ENCODE data around the gene GPC6.

The GPC6 gene

DNA sequence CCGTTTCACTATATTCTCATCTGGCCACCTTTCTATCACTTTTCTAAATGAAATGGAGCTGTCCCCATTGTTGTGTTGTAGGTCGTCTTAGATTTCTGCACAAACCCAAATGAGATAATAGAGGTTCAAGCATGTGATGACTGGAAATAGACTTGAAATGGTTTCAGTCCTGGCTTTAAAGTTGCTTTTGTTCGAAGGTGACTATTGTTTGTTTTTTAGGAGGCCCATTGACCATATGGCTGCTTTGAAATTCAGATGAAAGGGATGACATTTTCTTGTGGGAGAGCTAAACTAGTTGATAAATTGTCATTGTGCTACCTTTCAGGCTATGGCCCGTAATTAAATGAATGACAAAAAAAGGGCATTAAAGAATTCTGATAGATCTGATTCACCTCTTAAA is 583.7 kb downstream of the GPC6 start:
- Histone ChIP-seq H3K27ac (ENCODE audit: insufficient read depth in 1 of 2, low read depth in 1 of 2, low read length in 2 of 2, poor library complexity in 1 of 2, severe bottlenecking in 2 of 2) (no peak overlapping the region), H3K4me1 (ENCODE audit: control extremely low read depth in 1 of 4, control insufficient read depth in 4 of 4, insufficient read depth in 4 of 4, low read length in 3 of 4) (no peaks in the 10 kb centered on the region), H3K9me3 (ENCODE audit: control extremely low read depth in 1 of 5, control insufficient read depth in 4 of 5, insufficient read depth in 2 of 5, low read depth in 1 of 5, low read length in 4 of 5) (no peaks in the 10 kb centered on the region), H3K27me3 (replicated peaks in 2 of 5; ENCODE audit: control insufficient read depth in 4 of 5, insufficient read depth in 5 of 5, low read length in 4 of 5) (no peaks in the 10 kb centered on the region), H3K36me3 (ENCODE audit: control insufficient read depth in 4 of 4, insufficient read depth in 4 of 4, low read length in 3 of 4) (no peaks in the 10 kb centered on the region), H3K4me3 (ENCODE audit: control insufficient read depth in 1 of 7, extremely low read depth in 1 of 7, insufficient read depth in 4 of 7, low read depth in 2 of 7, low read length in 6 of 7) (no peak overlapping the region)
- no peak for DNase-seq
- CTCF ChIA-PET = no interaction called here
- WGBS (ENCODE audit: insufficient coverage) = 79% methylated on average over 2 of the region's 4 CpGs
- POLR2A ChIA-PET = no interaction called here

DNA sequence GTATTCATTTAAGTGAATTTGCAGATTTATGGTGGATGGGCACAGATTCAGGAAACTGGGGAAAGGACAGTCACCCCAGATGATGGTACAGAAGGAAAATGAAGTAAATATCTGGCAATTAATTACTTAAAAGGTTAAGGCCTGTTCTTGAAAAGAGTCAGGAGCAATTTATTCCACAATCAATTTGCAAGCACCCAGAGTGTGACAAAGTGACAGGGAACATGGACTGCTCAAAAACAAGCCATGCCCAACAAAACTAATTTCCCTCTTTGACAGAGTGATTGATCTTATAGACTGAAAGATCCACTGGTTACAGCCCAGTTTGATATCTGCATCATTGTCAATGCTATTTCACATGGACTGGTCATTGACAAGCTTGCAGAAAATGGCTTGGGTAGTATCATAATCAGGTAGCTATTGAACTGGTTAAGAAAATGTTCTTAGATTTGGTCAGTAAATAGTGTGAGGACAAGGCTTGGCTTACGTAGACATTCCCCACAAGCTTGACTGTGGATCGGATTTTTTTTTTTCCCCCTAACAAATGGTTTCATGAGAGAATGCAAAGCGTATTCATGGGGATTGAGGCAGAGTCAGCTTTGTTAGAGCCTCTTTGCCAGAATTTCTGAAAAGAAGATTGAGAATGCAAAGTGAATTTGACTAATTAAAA is 584.6 kb downstream of the GPC6 start:
- no peak overlapping the region for H3K4me3 ChIP-seq (ENCODE audit: control insufficient read depth in 1 of 7, extremely low read depth in 1 of 7, insufficient read depth in 4 of 7, low read depth in 2 of 7, low read length in 6 of 7)
- H3K9me3 ChIP-seq (ENCODE audit: control extremely low read depth in 1 of 5, control insufficient read depth in 4 of 5, insufficient read depth in 2 of 5, low read depth in 1 of 5, low read length in 4 of 5) = no peaks in the 10 kb centered on the region
- no peak for DNase-seq
- ChIA-PET POLR2A (no interaction called here), CTCF (no interaction called here)
- no peaks in the 10 kb centered on the region for H3K36me3 ChIP-seq (ENCODE audit: control insufficient read depth in 4 of 4, insufficient read depth in 4 of 4, low read length in 3 of 4)
- WGBS (ENCODE audit: insufficient coverage) = 95% methylated on average over 3 of the region's 3 CpGs
- no peaks in the 10 kb centered on the region for H3K4me1 ChIP-seq (ENCODE audit: control extremely low read depth in 1 of 4, control insufficient read depth in 4 of 4, insufficient read depth in 4 of 4, low read length in 3 of 4)
- H3K27me3 ChIP-seq (replicated peaks in 2 of 5; ENCODE audit: control insufficient read depth in 4 of 5, insufficient read depth in 5 of 5, low read length in 4 of 5) = no peaks in the 10 kb centered on the region
- no peak overlapping the region for H3K27ac ChIP-seq (ENCODE audit: insufficient read depth in 1 of 2, low read depth in 1 of 2, low read length in 2 of 2, poor library complexity in 1 of 2, severe bottlenecking in 2 of 2)

DNA sequence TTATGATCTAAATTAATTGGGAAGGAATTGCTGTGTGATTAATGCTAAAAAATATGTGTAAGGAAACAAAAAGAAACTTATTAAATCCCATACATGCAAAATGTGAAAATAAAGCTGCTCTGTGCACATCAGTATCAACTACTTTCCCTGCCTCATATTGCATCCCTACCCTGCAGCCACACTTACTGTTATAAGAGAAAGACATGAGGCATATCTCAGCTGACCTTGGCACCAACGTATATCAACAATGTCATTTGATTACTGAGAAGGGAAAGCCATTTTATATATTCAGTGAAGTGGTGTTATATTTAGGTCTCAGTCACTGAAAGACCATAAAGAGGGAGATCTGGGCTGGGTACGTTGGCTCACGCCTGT is 585.1 kb downstream of the GPC6 start:
- no peak overlapping the region for H3K4me3 ChIP-seq (ENCODE audit: control insufficient read depth in 1 of 7, extremely low read depth in 1 of 7, insufficient read depth in 4 of 7, low read depth in 2 of 7, low read length in 6 of 7)
- no peak for DNase-seq
- ChIA-PET POLR2A (no interaction called here), CTCF (no interaction called here)
- no CpG with 5 or more reads among the region's 3 CpGs for WGBS (ENCODE audit: insufficient coverage)
- no peaks in the 10 kb centered on the region for H3K36me3 ChIP-seq (ENCODE audit: control insufficient read depth in 4 of 4, insufficient read depth in 4 of 4, low read length in 3 of 4)
- no peaks in the 10 kb centered on the region for H3K9me3 ChIP-seq (ENCODE audit: control extremely low read depth in 1 of 5, control insufficient read depth in 4 of 5, insufficient read depth in 2 of 5, low read depth in 1 of 5, low read length in 4 of 5)
- no peaks in the 10 kb centered on the region for H3K27me3 ChIP-seq (replicated peaks in 2 of 5; ENCODE audit: control insufficient read depth in 4 of 5, insufficient read depth in 5 of 5, low read length in 4 of 5)
- no peaks in the 10 kb centered on the region for H3K4me1 ChIP-seq (ENCODE audit: control extremely low read depth in 1 of 4, control insufficient read depth in 4 of 4, insufficient read depth in 4 of 4, low read length in 3 of 4)
- H3K27ac ChIP-seq (ENCODE audit: insufficient read depth in 1 of 2, low read depth in 1 of 2, low read length in 2 of 2, poor library complexity in 1 of 2, severe bottlenecking in 2 of 2) = no peak overlapping the region

DNA sequence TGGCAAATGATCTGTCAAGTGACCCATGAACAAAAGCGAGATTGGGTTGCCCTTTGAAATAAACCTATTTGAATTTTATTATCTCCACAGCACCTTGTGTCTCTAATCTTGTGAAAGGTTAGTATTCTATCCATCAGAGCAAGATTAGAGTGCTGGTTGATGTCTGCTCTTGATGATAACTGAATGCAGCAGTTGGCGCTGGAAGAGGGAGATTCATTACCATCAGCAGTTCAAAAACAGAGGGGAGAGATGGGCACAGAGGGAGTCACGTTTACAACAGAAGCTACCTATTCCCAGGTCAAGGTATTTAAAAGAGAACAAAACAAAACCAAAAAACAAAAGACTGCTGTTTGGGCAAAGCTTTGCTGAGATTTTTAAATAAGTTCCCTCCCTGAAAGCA is 588.1 kb downstream of the GPC6 start:
- CTCF ChIA-PET = no interaction called here
- no peaks in the 10 kb centered on the region for H3K9me3 ChIP-seq (ENCODE audit: control extremely low read depth in 1 of 5, control insufficient read depth in 4 of 5, insufficient read depth in 2 of 5, low read depth in 1 of 5, low read length in 4 of 5)

DNA sequence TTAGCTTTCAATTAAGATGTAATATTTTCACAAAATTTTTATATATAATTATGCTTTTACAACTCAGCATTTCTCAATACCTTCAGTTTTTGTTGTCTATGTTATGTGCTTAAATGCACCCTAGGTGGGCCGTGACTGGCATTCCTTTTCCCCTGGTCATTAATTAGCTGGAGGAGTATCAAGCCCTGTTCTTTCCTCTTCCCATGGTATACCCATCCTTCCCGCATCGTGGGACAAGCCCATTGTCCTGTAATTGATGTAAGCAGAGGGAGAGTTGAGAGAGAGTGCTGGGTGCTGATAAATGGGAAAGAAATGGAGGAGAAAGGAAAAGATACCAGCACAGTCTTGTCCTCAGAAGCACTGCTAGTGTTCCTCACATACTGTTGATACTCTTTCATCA is 591.7 kb downstream of the GPC6 start:
- no peaks in the 10 kb centered on the region for H3K4me1 ChIP-seq (ENCODE audit: control extremely low read depth in 1 of 4, control insufficient read depth in 4 of 4, insufficient read depth in 4 of 4, low read length in 3 of 4)
- ChIA-PET POLR2A (no interaction called here), CTCF (no interaction called here)
- DNase-seq = no peak
- H3K4me3 ChIP-seq (ENCODE audit: control insufficient read depth in 1 of 7, extremely low read depth in 1 of 7, insufficient read depth in 4 of 7, low read depth in 2 of 7, low read length in 6 of 7) = no peak overlapping the region
- no peaks in the 10 kb centered on the region for H3K36me3 ChIP-seq (ENCODE audit: control insufficient read depth in 4 of 4, insufficient read depth in 4 of 4, low read length in 3 of 4)
- no peak overlapping the region for H3K27ac ChIP-seq (ENCODE audit: insufficient read depth in 1 of 2, low read depth in 1 of 2, low read length in 2 of 2, poor library complexity in 1 of 2, severe bottlenecking in 2 of 2)
- no peaks in the 10 kb centered on the region for H3K27me3 ChIP-seq (replicated peaks in 2 of 5; ENCODE audit: control insufficient read depth in 4 of 5, insufficient read depth in 5 of 5, low read length in 4 of 5)
- H3K9me3 ChIP-seq (ENCODE audit: control extremely low read depth in 1 of 5, control insufficient read depth in 4 of 5, insufficient read depth in 2 of 5, low read depth in 1 of 5, low read length in 4 of 5) = no peaks in the 10 kb centered on the region
- WGBS (ENCODE audit: insufficient coverage) = no CpG with 5 or more reads among the region's 3 CpGs

More for the DNA sequence above, 588.1 kb downstream of the GPC6 start:
- WGBS (ENCODE audit: insufficient coverage) = 100% methylated on average over 1 of the region's 3 CpGs
- no peak overlapping the region for H3K27ac ChIP-seq (ENCODE audit: insufficient read depth in 1 of 2, low read depth in 1 of 2, low read length in 2 of 2, poor library complexity in 1 of 2, severe bottlenecking in 2 of 2)
- no peaks in the 10 kb centered on the region for H3K36me3 ChIP-seq (ENCODE audit: control insufficient read depth in 4 of 4, insufficient read depth in 4 of 4, low read length in 3 of 4)
- H3K4me3 ChIP-seq (ENCODE audit: control insufficient read depth in 1 of 7, extremely low read depth in 1 of 7, insufficient read depth in 4 of 7, low read depth in 2 of 7, low read length in 6 of 7) = no peak overlapping the region
- POLR2A ChIA-PET = no interaction called here
- H3K4me1 ChIP-seq (ENCODE audit: control extremely low read depth in 1 of 4, control insufficient read depth in 4 of 4, insufficient read depth in 4 of 4, low read length in 3 of 4) = no peaks in the 10 kb centered on the region
- no peak for DNase-seq
- no peaks in the 10 kb centered on the region for H3K27me3 ChIP-seq (replicated peaks in 2 of 5; ENCODE audit: control insufficient read depth in 4 of 5, insufficient read depth in 5 of 5, low read length in 4 of 5)

- H3K4me1 ChIP-seq (ENCODE audit: control extremely low read depth in 1 of 4, control insufficient read depth in 4 of 4, insufficient read depth in 4 of 4, low read length in 3 of 4) = no peaks in the 10 kb centered on the region
- ChIA-PET CTCF (no interaction called here), POLR2A (no interaction called here)
- no peaks in the 10 kb centered on the region for H3K36me3 ChIP-seq (ENCODE audit: control insufficient read depth in 4 of 4, insufficient read depth in 4 of 4, low read length in 3 of 4)
- no peak overlapping the region for H3K27ac ChIP-seq (ENCODE audit: insufficient read depth in 1 of 2, low read depth in 1 of 2, low read length in 2 of 2, poor library complexity in 1 of 2, severe bottlenecking in 2 of 2)
- H3K9me3 ChIP-seq (ENCODE audit: control extremely low read depth in 1 of 5, control insufficient read depth in 4 of 5, insufficient read depth in 2 of 5, low read depth in 1 of 5, low read length in 4 of 5) = no peaks in the 10 kb centered on the region
- no peaks in the 10 kb centered on the region for H3K27me3 ChIP-seq (replicated peaks in 2 of 5; ENCODE audit: control insufficient read depth in 4 of 5, insufficient read depth in 5 of 5, low read length in 4 of 5)
- no peak for DNase-seq
- 100% methylated on average over 2 of the region's 3 CpGs for WGBS (ENCODE audit: insufficient coverage)
- H3K4me3 ChIP-seq (ENCODE audit: control insufficient read depth in 1 of 7, extremely low read depth in 1 of 7, insufficient read depth in 4 of 7, low read depth in 2 of 7, low read length in 6 of 7) = no peak overlapping the region
Measured at GRCh38 chr13:93819331-93819890, 592.8 kb downstream of the GPC6 start.

DNA sequence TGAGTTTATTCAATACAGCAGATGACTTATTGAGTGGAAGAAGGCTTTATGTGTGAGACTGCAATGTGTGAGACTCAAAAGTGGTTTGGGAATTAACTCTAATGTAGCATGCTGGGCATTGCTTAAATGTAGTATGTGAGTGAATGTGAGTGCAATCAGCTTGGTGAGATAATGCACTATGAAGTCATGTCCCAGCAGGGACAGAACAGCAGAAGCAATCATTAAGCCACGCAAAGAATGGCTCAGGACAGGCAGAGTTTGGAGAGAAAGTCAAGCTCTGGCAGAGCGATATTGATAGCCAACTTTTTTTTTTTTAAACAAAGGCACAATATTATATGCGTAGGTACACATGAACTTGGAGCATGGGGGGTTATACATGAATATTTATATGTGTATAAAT is 597.7 kb downstream of the GPC6 start:
- Histone ChIP-seq H3K4me3 (ENCODE audit: control insufficient read depth in 1 of 7, extremely low read depth in 1 of 7, insufficient read depth in 4 of 7, low read depth in 2 of 7, low read length in 6 of 7) (no peak overlapping the region), H3K27me3 (replicated peaks in 2 of 5; ENCODE audit: control insufficient read depth in 4 of 5, insufficient read depth in 5 of 5, low read length in 4 of 5) (no peaks in the 10 kb centered on the region), H3K4me1 (ENCODE audit: control extremely low read depth in 1 of 4, control insufficient read depth in 4 of 4, insufficient read depth in 4 of 4, low read length in 3 of 4) (no peaks in the 10 kb centered on the region), H3K9me3 (ENCODE audit: control extremely low read depth in 1 of 5, control insufficient read depth in 4 of 5, insufficient read depth in 2 of 5, low read depth in 1 of 5, low read length in 4 of 5) (no peaks in the 10 kb centered on the region), H3K27ac (ENCODE audit: insufficient read depth in 1 of 2, low read depth in 1 of 2, low read length in 2 of 2, poor library complexity in 1 of 2, severe bottlenecking in 2 of 2) (no peak overlapping the region), H3K36me3 (ENCODE audit: control insufficient read depth in 4 of 4, insufficient read depth in 4 of 4, low read length in 3 of 4) (no peaks in the 10 kb centered on the region)
- 89% methylated on average over 1 of the region's 3 CpGs for WGBS (ENCODE audit: insufficient coverage)
- DNase-seq = no peak
- ChIA-PET POLR2A (no interaction called here), CTCF (no interaction called here)

Measured in common myeloid progenitor, CD34-positive (primary cell).